ENCODE measurements around the gene PATL1. TPM values are rescaled to one million over a fixed set of nuclear protein-coding genes. Genes with fewer than 3 reads are reported as not detected.

Gene PATL1
- total and polyA plus RNA-seq, 2 experiments from 2014 or later: 12.9 to 19.6 TPM

GRCh38 chr11:59659981-59660380 is 8.9 kb downstream of the PATL1 start:
- Histone ChIP-seq H3F3A (replicated peaks; ENCODE audit: low read depth) (no peaks in the 10 kb centered on the region), H4K20me1 (replicated peaks; ENCODE audit: insufficient read depth) (peaks cover 9% of the 10 kb centered on the region), H3K79me2 (replicated peaks; ENCODE audit: insufficient read depth) (no peaks in the 10 kb centered on the region; the same call in 1 of the 2 replicates), H3K4me1 (ENCODE audit: insufficient read depth) (peaks cover 8% of the 10 kb centered on the region), H2AFZ (no peak overlapping the region), H3K27ac (ENCODE audit: low read depth) (peak overlapping the region; percentile 64; the same call in 1 of the 2 replicates), H3K4me3 (peak overlapping the region; percentile 4; the same call in 1 of the 2 replicates), H3K36me3 (ENCODE audit: insufficient read depth) (peaks cover 47% of the 10 kb centered on the region), H3K9me2 (ENCODE audit: insufficient read depth) (no peaks in the 10 kb centered on the region), H3K27me3 (ENCODE audit: insufficient read depth) (no peaks in the 10 kb centered on the region), H3K4me2 (no peak overlapping the region; the same call in 1 of the 2 replicates)
- no peak for ATAC-seq
- H3K36me3 Mint-ChIP-seq (ENCODE audit: low read depth): peaks cover 59% of the 10 kb centered on the region
- H3K9me3 Mint-ChIP-seq: no peaks in the 10 kb centered on the region
- H3K27me3 Mint-ChIP-seq (ENCODE audit: insufficient read depth, low read depth, poor library complexity): peaks cover 4% of the 10 kb centered on the region
- peaks cover 5% of the 10 kb centered on the region; the same call in 2 of the 3 replicates for H3K4me1 Mint-ChIP-seq
- H3K4me3 Mint-ChIP-seq: no peak overlapping the region
- no peak for TF ChIP-seq CTCF (conservative IDR thresholded peaks at IDR 0.05; ENCODE audit: low read depth in 2 of 2)
- TF ChIP-seq, protein P1, sequence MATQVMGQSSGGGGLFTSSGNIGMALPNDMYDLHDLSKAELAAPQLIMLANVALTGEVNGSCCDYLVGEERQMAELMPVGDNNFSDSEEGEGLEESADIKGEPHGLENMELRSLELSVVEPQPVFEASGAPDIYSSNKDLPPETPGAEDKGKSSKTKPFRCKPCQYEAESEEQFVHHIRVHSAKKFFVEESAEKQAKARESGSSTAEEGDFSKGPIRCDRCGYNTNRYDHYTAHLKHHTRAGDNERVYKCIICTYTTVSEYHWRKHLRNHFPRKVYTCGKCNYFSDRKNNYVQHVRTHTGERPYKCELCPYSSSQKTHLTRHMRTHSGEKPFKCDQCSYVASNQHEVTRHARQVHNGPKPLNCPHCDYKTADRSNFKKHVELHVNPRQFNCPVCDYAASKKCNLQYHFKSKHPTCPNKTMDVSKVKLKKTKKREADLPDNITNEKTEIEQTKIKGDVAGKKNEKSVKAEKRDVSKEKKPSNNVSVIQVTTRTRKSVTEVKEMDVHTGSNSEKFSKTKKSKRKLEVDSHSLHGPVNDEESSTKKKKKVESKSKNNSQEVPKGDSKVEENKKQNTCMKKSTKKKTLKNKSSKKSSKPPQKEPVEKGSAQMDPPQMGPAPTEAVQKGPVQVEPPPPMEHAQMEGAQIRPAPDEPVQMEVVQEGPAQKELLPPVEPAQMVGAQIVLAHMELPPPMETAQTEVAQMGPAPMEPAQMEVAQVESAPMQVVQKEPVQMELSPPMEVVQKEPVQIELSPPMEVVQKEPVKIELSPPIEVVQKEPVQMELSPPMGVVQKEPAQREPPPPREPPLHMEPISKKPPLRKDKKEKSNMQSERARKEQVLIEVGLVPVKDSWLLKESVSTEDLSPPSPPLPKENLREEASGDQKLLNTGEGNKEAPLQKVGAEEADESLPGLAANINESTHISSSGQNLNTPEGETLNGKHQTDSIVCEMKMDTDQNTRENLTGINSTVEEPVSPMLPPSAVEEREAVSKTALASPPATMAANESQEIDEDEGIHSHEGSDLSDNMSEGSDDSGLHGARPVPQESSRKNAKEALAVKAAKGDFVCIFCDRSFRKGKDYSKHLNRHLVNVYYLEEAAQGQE (IDR thresholded peaks at IDR 0.05; ENCODE audit: unreplicated experiment): no peak
- no peak for TF ChIP-seq JUNB (IDR thresholded peaks at IDR 0.05; ENCODE audit: unreplicated experiment)
- no peak for DNase-seq (ENCODE audit: low spot score)
- H3K27ac Mint-ChIP-seq: peak overlapping the region; percentile 43; the same call in 1 of the 2 replicates

DNA sequence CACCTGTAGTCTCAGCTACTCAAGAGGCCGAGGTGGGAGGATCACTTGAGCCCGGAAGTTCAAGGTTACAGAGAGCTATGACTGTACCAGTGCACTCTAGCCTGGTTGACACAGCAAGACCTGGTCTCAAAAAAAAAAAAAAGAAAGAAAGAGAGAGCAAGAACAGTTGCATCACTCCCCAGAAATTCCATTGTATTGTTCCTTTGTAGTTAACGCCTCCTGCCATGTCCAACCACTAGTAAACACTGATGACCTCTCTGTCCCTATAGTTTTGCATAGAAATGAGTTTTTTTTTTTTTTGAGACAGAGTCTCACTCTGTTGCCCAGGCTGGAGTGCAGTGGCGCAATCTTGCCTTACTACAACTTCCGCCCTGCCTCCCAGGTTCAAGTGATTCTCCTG is 10.8 kb downstream of the PATL1 start:
- H3K9me2 ChIP-seq (ENCODE audit: insufficient read depth): no peaks in the 10 kb centered on the region
- DNase-seq (ENCODE audit: low spot score) (no peak), ATAC-seq (no peak)
- H3K4me1 ChIP-seq (ENCODE audit: insufficient read depth): peaks cover 8% of the 10 kb centered on the region
- H3K27ac Mint-ChIP-seq: 0 out of 2 replicates have a peak overlapping the region, but pooled peaks have one; percentile 48
- H2AFZ ChIP-seq: no peak overlapping the region
- peaks cover 58% of the 10 kb centered on the region for H3K36me3 ChIP-seq (ENCODE audit: insufficient read depth)
- no peak overlapping the region for H3K4me3 ChIP-seq
- peaks cover 70% of the 10 kb centered on the region for H3K36me3 Mint-ChIP-seq (ENCODE audit: low read depth)
- TF ChIP-seq, protein P1 (IDR thresholded peaks at IDR 0.05; ENCODE audit: unreplicated experiment): no peak
- TF ChIP-seq, protein P2, sequence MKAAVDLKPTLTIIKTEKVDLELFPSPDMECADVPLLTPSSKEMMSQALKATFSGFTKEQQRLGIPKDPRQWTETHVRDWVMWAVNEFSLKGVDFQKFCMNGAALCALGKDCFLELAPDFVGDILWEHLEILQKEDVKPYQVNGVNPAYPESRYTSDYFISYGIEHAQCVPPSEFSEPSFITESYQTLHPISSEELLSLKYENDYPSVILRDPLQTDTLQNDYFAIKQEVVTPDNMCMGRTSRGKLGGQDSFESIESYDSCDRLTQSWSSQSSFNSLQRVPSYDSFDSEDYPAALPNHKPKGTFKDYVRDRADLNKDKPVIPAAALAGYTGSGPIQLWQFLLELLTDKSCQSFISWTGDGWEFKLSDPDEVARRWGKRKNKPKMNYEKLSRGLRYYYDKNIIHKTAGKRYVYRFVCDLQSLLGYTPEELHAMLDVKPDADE (IDR thresholded peaks at IDR 0.05): no peak
- H3K4me2 ChIP-seq: no peak overlapping the region
- peaks cover 4% of the 10 kb centered on the region for H3K27me3 Mint-ChIP-seq (ENCODE audit: insufficient read depth, low read depth, poor library complexity)
- H3K27ac ChIP-seq (ENCODE audit: low read depth): no peak overlapping the region
- no peaks in the 10 kb centered on the region for H3F3A ChIP-seq (replicated peaks; ENCODE audit: low read depth)
- H3K79me2 ChIP-seq (replicated peaks; ENCODE audit: insufficient read depth): no peaks in the 10 kb centered on the region; the same call in 1 of the 2 replicates
- no peaks in the 10 kb centered on the region for H3K27me3 ChIP-seq (ENCODE audit: insufficient read depth)
- peaks cover 5% of the 10 kb centered on the region; the same call in 2 of the 3 replicates for H3K4me1 Mint-ChIP-seq
- no peaks in the 10 kb centered on the region for H3K9me3 Mint-ChIP-seq
- peaks cover 4% of the 10 kb centered on the region for H4K20me1 ChIP-seq (replicated peaks; ENCODE audit: insufficient read depth)
- H3K4me3 Mint-ChIP-seq: no peak overlapping the region
